NCI-H2196 (cell line): Measurements from ENCODE around the gene CCDC33.

Experiments
- DNase-seq: peaks from one replicate; lab custom pipeline; 2025; ENCODE audit not compliant: unreplicated experiment; lab: John Stamatoyannopoulos, UW

Gene CCDC33

DNA sequence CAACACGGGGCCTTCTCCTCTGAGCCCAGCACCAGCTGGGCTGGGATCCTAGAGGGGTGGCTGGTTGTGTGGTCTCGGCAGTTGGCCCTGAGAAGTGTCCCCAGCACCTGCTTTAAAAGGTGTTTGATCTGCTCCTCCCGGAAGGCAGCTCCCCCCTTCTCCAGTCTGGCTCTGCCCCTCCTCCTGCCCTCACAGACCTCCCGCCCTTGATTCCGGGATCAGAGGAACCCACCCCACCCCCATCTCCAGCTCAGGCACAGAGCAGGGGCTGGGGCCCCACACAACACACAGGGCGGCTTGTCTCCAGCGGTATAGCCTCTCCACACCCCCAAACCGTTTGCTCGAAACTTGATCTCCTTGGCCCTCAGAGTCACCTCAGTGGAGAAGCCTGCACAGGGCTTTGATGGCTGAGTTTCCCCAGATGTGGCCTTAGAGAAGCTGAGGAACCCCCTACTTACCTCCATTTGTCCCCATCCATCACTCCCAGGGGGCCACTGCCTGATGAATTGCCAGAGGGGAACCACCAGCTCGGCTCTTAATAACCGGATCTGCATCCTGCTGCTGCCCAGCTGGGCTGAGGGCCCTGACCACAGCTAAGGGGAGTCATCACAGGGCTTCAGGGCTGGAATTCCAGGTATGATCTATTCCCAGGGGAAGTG lies 27.1 kb upstream of the CCDC33 start:
- no peak for DNase-seq

DNA sequence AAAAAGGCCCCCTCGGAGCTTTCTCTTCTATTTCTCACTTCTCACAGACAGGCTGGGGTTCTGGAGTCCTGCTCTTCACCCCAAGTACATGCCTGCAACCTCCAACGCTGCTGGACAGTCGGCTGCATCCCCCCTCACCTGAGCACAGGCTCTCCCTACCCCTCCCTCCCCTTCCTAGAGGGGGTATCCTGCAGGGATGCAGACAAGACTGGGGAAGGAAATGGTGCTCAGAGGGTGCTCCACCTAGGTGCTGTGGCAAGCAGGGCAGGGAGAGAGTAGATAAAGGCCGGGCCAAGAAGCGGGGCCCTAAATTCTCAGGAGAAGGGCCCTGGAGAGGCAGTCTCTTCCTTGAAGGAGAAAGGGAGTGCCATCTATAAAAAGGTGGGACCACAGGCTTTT lies 26.6 kb upstream of the CCDC33 start:
- DNase-seq: no peak

DNA sequence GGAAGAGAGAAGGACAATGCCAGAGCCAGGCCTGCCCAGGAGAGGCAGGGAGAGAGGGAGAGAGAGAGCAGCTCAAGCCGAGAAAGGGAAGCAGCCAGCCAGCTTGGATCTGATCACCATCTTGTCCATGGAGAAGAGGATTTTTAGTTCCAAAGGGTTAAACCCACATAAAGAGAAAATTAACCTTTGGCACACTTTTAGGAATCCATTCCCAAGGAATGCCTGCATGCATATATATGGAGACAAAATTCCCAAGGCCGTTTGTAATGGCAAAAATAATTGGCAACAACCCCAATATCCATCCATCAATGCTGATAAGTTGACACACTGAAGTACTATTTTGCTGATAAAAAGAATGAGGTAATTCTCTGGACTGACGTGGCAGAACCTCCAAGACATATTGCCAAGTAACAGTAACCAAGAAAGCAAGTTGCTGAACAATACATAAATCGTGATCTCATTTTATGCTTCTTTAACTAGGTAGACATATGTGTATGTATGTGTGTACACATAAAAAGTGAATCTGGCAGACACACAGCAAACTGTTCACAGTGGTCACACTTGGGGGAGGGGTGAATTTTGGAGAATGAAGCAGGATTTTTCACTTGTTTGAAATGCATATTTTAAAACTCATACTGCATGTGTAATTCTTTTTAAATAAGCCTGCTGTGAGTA lies 26.0 kb upstream of the CCDC33 start:
- DNase-seq: no peak

DNA sequence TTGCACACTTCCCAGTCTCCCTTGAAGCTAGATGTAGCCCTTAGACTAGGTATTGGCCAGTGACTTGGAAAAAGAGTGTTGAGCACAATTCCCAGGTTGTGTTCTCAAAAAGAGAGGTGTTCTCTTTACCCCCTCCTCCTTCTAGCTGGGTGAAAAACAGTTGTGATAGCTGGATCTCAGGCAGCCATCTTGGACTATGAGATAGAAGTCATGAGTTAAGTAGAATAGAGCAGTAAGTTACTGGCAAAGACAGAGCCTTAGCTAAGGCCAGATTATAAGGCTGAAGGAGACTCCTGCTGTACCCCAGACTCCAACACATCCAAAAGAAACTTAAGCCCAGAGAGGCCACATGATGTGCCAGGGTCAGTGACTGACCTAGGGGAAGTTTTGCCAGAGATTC lies 25.4 kb upstream of the CCDC33 start:
- DNase-seq: no peak

DNA sequence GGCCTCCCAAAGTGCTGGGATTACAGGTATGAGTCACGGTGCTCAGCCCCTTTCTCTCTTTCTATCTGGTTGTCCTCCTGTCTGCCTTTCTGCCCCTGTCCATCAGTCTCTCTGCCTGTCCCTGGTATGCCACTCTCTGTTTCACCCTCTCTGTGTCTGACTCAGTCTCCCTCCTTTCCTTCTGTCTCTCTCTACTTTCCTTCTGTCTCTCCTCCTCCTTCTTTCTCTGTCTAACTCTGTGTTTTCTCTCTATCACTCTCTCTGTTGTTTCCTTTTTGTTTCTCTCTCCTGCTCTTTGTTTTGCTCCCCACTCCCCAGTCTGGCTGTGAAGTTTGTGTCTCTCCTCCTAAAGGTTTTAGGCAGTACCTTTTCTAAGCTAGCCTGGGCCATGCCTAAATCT lies 24.5 kb upstream of the CCDC33 start:
- no peak for DNase-seq

DNA sequence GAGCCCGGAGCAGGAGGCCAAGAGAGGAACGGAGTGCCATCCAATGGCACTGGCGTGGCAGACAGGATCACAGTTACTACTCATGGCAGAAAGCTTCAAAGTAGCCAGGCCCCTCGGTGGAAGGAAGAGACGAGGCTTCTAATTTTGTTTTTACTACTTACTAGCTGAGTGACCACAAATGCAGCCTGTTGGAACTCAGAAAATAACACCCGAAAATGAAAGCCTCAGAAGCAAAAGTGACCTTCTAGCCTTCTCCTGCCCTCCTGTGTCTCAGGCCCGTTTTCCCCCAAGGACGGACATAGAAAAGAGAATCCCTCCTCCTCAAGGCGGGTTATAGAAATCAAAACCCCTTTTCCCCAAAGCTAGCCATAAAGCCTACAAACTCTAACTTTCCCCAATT lies 23.6 kb upstream of the CCDC33 start:
- no peak for DNase-seq

DNA sequence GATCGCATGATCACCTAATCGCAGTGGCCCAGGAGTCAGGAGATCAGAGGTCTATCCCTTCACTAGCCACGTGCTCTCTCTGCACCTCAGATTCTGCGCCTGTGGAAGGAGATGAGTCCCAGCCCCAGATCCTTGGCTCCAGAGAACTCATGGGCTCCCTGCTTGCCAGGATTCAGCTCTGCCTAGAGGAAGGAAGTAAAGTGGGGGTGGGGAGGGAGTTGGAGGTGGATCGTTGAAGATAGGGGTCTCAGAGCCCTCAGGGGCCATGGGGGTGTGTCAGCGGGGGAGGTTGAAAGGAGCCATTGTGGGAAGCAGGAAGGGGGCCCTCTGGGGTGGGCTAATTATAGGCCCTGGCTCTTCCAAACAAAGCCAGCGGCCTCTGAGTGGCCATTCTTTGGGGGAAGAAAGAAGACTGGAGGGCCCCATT lies 22.3 kb upstream of the CCDC33 start:
- DNase-seq: no peak

DNA sequence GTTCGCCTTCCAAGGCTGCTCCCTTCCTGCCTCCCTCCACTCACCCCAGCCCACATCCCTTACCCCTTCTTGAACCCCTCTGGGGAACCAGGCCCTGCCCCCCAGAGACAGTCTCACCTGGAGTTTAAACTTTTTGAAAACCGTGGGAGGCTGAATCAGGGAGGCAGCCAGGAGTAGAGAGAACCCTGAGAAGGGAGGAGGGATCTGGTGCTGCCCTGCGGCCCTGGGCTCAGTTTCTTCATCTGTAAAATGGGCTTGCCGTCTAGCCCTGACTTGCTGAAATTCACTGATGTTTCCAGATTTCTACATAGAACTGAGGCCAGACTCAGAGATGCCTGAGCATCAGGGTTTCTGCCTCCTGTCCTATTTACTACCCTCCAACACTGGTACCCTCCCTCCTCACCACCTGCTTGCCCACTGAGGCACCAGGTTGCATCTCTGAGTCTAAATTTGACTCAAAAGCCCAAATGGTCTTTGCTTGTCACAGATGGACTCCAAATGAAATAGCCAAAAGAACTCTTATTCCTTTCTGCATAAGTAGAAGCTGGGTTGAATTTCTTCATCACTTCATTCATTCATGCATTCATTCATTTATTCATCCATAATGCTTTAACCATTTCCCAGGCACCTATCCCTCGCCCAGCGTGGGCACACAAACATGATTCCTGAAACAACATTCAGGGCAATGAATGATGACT lies 21.7 kb upstream of the CCDC33 start:
- DNase-seq: no peak

DNA sequence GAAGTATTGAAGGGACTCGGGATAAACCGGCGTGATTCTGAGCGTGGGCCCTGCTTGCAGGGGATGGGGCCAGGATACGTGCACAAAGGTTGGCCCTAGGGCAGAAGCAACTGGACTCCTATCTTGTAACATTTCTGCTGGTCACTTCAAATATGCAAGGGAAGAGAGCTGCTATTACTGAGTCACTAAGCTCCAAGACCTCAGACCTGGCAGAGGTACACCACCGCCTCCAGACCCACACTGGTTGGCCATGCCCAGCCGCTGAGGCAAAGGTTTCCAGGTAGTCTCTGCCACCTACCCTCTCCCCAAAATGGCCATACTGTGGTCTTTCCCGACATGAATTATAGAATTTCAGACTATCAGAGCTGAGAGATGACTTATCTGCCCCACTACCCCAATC lies 20.2 kb upstream of the CCDC33 start:
- DNase-seq: no peak

DNA sequence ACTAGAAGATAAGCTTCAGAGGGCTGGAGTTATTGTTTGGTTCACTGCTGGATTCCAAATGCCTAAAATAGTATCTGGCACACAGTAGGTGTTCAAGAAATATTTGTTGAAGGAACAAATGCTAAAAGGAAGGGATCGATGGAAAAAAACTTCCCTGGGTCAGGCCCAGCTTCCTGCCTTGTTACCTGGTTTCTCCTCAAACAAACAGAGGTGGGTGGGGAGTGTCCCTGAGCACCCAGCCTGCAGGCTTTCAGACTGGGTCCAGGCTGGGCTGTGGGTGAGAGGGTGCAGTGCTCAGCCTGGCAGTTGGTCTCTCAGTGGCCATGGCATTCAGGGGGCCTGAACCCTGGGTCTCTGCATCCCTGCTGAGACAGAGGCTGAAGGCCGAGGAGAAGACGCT lies 19.2 kb upstream of the CCDC33 start:
- no peak for DNase-seq

DNA sequence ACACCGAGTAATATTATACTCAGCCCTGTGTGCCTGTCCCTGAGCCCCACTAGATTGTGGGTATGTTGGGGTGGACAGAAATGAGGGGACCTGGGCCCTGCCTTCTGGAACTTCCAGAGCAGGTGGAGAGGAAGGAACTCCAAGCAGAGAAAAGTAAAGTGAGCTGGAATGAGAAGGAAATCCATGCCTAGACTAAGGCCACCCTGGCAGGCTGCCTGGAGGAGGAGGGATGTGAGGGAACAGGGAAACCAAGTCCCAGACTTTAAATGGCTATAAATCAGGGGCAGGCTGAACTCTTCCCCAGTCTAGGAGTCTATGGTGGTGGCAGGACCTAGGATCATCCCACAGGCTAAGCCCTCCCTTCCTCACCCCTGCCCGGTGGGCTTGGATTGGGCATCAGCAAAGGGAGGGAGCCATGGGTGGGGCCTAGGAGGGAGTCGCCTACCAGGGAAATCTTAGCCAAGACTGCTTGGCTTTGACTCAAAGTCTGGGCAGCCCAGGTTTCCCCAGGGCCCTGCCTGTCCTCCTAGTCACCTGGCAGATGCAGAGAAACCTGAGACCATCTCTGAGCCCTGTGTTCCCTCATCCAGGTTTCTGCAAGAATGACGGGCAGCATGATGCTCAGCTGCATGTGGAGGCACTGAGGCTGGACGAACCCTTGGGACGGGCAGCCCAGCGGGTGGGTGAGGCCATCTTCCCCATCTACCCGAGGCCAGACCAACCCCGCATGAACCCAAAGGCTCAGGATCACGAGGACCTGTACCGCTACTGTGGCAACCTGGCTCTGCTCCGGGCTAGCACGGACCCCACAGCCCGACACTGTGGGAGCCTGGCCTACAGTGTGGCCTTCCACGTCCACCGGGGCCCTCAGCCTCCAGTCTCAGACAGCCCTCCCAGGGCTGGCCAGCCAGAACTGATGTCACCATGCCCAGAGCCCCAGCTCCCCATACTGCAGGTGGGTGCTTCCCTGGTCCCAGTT lies 17.9 kb upstream of the CCDC33 start:
- DNase-seq: peak; percentile 32

DNA sequence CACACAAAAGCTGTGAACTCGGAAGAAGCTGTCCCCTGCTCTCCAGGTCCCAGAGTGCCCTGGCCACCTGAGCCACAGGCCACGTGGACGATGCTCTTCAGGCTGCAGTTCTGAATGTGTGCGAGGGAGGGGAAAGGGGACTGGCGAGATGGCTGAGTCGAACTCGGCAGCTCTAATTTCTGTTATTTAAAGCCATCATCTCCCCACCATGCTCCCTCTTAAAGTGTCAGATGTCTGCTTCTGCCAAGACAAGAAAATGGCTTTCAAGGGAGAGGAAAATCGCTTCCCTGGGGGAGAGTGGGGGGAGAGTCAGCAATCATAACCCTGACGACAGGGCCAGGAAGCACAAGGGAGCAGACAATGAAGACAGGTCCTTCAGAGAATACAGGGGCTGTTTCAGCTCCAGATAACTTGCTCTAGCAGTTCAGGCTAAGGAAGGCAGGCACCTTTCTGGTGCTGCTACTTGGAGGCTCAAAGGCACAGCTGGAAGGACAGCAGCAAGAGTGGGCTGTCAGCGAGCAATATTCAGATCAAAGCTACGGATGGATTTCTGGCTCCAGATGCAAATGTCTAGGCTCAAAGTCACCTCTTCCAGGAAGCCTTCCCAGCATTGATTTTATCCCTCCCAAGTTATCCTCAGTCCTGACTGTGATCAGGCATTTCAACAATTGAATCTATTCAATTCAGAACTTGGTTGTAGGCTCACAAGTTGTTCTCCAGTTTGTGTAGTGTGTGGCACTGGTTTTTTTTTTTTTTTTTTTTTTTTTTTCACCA lies 15.5 kb upstream of the CCDC33 start:
- DNase-seq: no peak

DNA sequence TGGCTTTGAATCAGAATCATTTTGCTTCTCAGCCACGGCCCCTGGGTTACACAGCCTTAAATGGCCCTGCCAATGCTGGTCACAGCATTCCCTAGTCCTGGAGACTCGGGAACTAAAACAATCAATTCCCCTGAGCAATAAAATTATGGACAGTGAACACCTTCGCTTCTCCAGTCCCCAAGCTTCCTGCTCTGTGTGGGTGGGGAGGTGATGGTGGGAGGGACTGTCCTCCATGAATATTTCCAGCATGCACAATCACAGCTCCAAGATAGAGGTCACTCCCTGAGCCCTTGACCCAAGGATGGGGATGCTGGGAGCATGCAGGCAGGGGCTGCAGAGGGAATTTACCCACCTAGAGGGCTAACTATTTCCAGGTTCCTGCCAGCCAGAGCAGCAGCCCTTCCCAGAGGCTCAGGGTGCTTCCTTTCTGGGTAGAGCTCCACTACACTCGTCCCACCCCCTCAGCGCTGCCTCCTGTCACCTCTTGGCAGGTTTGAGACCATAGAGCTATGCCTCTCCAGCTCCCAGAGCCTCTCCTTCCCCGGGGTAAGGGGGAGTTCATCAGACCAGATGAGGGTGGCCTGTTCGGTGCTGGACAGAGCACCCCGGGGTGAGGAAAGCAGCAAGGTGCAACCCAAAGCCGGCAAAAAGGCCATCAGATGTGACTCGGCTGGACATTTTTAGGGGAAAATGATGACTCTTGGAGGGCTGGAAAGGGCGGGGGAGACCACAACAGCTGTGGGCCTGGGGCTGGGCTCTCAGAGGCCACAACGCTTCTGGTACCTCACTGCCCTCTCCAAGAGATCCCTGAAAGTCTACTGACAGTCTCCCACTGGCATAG lies 14.5 kb upstream of the CCDC33 start:
- no peak for DNase-seq

DNA sequence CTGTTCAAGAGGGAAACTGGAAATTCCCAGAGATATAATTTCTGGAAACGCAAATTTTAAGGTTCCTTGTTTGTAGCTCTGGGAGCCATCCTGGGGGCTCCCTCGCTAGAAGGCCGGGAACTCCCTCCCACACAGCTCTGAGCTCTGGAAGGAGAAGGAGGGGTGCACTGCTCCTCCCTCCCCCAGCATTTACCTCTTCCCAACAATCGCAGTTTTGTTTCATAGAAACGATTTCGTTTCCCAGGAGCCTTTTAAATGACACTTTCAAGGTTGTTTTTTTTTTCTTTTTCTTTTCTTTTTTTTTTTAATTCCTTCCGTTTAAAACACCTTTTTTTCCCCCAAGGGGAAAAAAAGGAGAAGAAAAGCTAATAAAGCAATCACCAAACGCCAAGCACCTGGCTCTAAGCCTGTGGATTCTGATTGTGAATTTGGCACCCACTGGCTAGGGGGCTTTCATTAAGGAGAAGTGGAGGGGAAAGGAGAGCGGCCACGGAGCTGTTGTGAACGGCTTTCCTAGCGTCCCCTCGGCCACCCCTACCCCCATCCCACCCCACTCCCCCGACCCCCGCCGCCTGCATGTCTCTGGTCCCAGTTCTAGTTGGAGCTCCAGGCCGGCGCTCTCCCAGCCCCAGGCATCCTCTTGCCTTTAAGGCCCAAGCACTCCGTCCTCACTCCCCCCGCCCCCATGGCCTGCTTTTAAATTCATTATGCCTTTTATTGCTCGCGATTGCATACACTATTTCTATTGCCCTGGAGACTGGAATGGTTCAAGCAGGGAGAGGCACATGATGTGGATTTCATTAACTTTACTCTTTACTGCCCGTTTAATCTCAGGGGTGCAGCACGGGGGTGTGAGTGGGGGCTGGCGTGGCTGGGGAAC lies 13.6 kb upstream of the CCDC33 start:
- no peak for DNase-seq

DNA sequence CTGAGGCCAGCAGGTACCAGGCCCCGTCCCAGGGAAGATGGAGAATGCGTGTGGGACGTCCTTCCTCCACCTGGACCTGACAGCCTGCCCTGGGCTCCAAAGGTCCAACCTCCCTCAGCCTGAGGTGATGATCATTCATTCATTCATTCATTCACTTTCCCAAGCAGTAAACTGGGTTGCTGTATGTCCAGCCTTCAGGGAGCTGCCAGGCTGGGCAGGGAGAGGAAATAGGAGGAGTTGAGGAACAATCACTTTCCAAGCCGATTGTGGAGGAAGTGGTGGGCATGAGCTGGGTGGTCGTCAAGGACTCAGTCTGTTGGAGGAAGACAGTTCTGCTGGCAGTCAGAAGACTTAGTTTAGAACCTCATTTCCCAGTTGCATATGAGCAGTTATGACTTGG lies 10.2 kb upstream of the CCDC33 start:
- DNase-seq: no peak

DNA sequence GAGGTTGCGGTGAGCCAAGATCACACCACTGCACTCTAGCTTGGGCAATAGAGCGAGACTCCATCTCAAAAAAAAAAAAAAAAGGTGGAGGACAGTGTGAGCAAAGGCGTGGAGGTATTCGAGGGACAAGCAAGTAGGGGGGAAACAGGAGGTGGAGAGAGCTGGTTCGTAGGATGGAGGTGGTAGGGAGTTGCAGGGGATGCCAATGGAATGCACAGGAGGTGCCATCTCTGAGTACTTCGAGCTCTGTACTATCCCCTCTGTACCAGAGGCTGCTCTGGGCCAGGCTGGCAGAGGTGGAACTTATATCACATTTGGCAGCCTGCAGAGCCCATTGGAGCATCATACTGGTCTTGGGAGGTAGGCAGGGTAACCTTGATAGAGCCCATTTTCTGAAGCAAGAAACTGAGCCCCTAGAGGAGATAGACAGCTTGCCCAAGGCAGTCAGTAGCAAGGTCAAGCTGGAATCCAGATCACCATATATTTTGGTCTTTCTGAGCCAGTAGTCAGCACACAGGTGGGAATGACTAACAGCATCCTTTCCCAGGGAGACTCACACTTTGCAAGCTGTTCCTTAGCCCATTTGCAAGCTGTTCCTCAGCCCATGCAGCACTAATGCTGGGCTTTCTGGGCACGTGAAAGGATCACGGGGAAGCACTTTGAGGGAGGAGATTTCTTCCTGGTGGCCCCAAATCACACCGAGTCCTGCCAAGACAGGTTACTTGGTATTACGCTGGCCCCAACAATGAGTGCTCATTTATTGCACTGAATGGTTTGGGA lies 9.2 kb upstream of the CCDC33 start:
- DNase-seq: no peak

DNA sequence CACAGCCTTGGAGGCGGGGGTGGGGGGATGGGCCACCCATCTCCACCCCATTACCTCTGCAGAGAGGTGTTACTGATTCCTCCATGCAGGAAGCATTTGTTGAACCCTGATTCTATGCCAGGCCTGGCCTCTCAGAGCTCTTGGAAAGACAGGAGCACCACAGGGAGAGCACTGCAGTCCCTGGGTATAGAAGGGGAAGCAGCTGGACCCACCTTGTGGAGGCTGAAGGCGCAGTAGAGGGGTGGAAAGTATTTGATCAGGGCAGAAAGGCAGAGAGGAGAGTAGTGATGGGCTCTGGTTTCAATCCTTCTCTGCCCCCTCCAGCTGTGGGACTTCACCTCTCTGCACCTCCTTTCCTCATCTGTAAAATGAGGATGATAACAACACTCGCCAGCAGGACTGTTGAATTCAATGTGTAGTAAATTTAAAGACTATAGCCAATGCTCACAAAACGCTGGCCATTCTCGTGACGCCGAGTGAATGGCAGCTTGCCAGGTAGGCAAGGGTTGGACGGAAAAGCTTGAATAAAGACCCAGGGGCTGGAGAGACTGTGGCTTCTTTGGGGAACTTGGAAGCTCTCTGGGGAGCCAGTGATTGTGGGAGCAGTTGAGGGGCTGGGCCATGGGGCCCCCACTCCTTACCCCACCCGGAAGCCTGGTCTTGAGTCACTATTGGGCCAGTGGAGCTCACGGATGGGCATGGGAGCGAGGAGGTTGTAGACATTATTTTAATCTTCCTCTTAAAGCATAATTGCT lies 8.0 kb upstream of the CCDC33 start:
- DNase-seq: peak; percentile 38
